Osteocyte (in vitro differentiated cells): ENCODE results near the gene THUMPD2. TPM values are rescaled to one million over a fixed set of nuclear protein-coding genes. Genes with fewer than 3 reads are reported as not detected.
"Not testable (repeated sequence)": the region's sequence is repeated elsewhere in the genome, so short reads cannot be mapped to it uniquely, and the experiment has no call there.

Experiments
- DNase-seq: peaks from one replicate; pipeline ENCODE4 v3.0.0; 2021; ENCODE audit warnings: mixed read lengths; ENCODE audit not compliant: unreplicated experiment; ENCODE audit errors: extremely low spot score
- H3K27ac Mint-ChIP-seq: one replicate; pipeline ENCODE4 v1.8.0; 2021; ENCODE audit warnings: mild to moderate bottlenecking, mixed read lengths; ENCODE audit not compliant: unreplicated experiment
- H3K27me3 Mint-ChIP-seq: one replicate; pipeline ENCODE4 v1.8.0; 2021; ENCODE audit warnings: mixed read lengths; ENCODE audit not compliant: unreplicated experiment
- H3K36me3 Mint-ChIP-seq: one replicate; pipeline ENCODE4 v1.8.0; 2021; ENCODE audit warnings: mixed read lengths; ENCODE audit not compliant: unreplicated experiment
- H3K4me1 Mint-ChIP-seq: one replicate; pipeline ENCODE4 v1.8.0; 2021; ENCODE audit warnings: mixed read lengths; ENCODE audit not compliant: unreplicated experiment
- H3K4me3 Mint-ChIP-seq: one replicate; pipeline ENCODE4 v1.8.0; 2021; ENCODE audit warnings: mild to moderate bottlenecking, moderate library complexity, mixed read lengths; ENCODE audit not compliant: unreplicated experiment
- H3K9me3 Mint-ChIP-seq: one replicate; pipeline ENCODE4 v1.8.0; 2021; ENCODE audit warnings: mixed read lengths; ENCODE audit not compliant: unreplicated experiment
- total RNA-seq: library from RNA; stranded (reverse); gene quantifications from 2 replicates; pipeline ENCODE4 v1.2.1, GENCODE V29; 2021
- TF ChIP-seq, protein P1 (sequence below): fragments of 200-600 bp; sonication (generic); IDR thresholded peaks from 2 replicates; pipeline ENCODE4 v1.5.0; 2021; ENCODE audit warnings: antibody characterized with exemption, mild to moderate bottlenecking, moderate library complexity

Gene THUMPD2
- total RNA-seq, 1 donor from 2014 or later, result 7.3 TPM

DNA sequence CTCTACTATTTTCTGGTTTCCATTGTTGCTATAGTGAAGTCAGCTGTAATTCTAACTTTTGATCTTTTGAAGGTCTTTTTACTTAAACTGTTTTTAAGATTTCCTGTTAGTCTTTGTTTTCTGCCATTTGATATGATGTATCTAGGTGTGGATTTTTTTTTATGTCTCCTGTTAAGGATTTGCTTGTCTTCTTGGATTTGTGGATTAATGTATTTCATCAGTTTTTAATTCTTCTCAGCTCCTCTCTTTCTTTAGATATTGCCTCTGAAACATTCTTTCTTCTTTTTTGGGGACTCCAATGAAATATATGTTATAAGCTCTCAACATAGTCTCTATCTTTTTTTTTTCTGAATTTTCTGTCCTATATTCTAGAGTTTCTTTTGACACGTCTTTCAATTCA is 24.8 kb upstream of the THUMPD2 start:
- no peak overlapping the region for H3K4me3 Mint-ChIP-seq
- no peaks in the 10 kb centered on the region for H3K4me1 Mint-ChIP-seq
- peaks cover 28% of the 10 kb centered on the region for H3K9me3 Mint-ChIP-seq
- no peaks in the 10 kb centered on the region for H3K36me3 Mint-ChIP-seq
- H3K27ac Mint-ChIP-seq, result no peak overlapping the region
- H3K27me3 Mint-ChIP-seq, result peaks cover 19% of the 10 kb centered on the region
- DNase-seq, result no peak
- TF ChIP-seq, protein P1, sequence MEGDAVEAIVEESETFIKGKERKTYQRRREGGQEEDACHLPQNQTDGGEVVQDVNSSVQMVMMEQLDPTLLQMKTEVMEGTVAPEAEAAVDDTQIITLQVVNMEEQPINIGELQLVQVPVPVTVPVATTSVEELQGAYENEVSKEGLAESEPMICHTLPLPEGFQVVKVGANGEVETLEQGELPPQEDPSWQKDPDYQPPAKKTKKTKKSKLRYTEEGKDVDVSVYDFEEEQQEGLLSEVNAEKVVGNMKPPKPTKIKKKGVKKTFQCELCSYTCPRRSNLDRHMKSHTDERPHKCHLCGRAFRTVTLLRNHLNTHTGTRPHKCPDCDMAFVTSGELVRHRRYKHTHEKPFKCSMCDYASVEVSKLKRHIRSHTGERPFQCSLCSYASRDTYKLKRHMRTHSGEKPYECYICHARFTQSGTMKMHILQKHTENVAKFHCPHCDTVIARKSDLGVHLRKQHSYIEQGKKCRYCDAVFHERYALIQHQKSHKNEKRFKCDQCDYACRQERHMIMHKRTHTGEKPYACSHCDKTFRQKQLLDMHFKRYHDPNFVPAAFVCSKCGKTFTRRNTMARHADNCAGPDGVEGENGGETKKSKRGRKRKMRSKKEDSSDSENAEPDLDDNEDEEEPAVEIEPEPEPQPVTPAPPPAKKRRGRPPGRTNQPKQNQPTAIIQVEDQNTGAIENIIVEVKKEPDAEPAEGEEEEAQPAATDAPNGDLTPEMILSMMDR, result no peak

DNA sequence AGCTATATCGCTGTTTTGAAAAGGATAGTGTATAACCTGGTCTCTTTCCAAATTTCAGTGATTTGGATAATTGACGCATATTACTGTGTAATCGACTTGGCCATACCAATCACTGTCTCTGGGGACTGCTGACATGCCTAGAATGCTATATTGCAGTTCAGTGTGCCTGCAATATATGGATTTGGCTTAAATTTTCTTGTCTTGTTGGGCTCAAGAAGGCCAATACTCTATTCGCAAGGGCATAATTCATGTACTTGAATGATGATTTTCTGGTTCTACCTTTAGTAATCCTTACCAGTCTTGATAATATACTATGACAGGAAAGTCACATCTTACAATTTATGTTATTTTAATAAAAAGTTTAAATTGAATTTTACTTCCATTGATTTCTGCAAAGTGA is 21.7 kb upstream of the THUMPD2 start:
- peaks cover 23% of the 10 kb centered on the region for H3K9me3 Mint-ChIP-seq
- H3K4me1 Mint-ChIP-seq, result no peaks in the 10 kb centered on the region
- no peaks in the 10 kb centered on the region for H3K36me3 Mint-ChIP-seq
- no peak overlapping the region for H3K27ac Mint-ChIP-seq
- H3K27me3 Mint-ChIP-seq, result peaks cover 23% of the 10 kb centered on the region
- H3K4me3 Mint-ChIP-seq, result no peak overlapping the region
- no peak for DNase-seq
- TF ChIP-seq, protein P1, result no peak

- TF ChIP-seq, protein P1, result no peak
- no peaks in the 10 kb centered on the region for H3K9me3 Mint-ChIP-seq
Measured at GRCh38 chr2:39796134-39796533, 17.1 kb upstream of the THUMPD2 start.

GRCh38 chr2:39790216-39790818 is 11.3 kb upstream of the THUMPD2 start:
- not testable (repeated sequence) for H3K4me1 Mint-ChIP-seq, H3K4me3 Mint-ChIP-seq, DNase-seq, H3K36me3 Mint-ChIP-seq, H3K9me3 Mint-ChIP-seq, H3K27ac Mint-ChIP-seq, H3K27me3 Mint-ChIP-seq

More at GRCh38 chr2:39796134-39796533, 17.1 kb upstream of the THUMPD2 start:
- Mint-ChIP-seq H3K4me1 (no peaks in the 10 kb centered on the region), H3K4me3 (no peak overlapping the region), H3K36me3 (no peaks in the 10 kb centered on the region), H3K27ac (no peak overlapping the region), H3K27me3 (peaks cover 21% of the 10 kb centered on the region)
- no peak for DNase-seq

- no peaks in the 10 kb centered on the region for H3K27me3 Mint-ChIP-seq
- TF ChIP-seq, protein P1, result no peak
- H3K4me3 Mint-ChIP-seq, result no peak overlapping the region
- peaks cover 4% of the 10 kb centered on the region for H3K9me3 Mint-ChIP-seq
- H3K36me3 Mint-ChIP-seq, result no peaks in the 10 kb centered on the region
- no peak for DNase-seq
- H3K27ac Mint-ChIP-seq, result no peak overlapping the region
- peaks cover 3% of the 10 kb centered on the region for H3K4me1 Mint-ChIP-seq
Measured at GRCh38 chr2:39787950-39788349, 8.9 kb upstream of the THUMPD2 start.
